GM12872 (cell line): Measurements from ENCODE around the gene P2RY2.

Experiments
- TF ChIP-seq, protein P1 (sequence below): IDR thresholded peaks from 3 replicates; pipeline ENCODE4 v1.5.1; 2011; ENCODE audit warnings: low read depth, mild to moderate bottlenecking, low read length, moderate library complexity; ENCODE audit not compliant: insufficient read depth

The P2RY2 gene

DNA sequence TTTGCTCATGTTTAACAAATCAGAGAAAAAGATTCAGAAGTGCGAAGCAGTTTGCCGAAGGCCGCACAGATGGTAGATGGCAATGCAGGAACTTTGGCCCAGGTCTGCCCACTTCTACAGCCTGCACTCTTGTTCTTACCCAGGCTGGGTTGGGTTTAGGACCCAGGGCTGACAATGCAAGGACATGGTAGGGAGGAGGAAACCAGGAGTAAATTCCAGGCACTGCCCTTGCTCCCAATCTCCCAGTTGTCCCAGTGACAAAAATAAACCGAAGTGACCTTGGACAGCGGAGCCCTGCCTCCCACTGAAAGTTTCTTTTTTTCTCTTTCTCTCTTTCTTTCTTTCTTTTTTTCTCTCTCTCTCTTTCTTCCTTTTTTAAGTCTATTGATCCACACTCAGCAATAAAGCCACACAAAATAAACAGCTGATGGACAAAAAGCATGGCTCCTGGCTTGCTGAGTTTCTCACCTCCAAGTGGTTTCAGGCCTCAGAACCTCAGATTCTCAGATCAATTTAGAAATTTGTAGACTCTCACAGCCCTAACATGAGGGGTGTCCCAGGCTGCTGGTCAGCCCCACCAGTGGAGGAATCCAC lies 42.4 kb upstream of the P2RY2 start:
- TF ChIP-seq, protein P1, sequence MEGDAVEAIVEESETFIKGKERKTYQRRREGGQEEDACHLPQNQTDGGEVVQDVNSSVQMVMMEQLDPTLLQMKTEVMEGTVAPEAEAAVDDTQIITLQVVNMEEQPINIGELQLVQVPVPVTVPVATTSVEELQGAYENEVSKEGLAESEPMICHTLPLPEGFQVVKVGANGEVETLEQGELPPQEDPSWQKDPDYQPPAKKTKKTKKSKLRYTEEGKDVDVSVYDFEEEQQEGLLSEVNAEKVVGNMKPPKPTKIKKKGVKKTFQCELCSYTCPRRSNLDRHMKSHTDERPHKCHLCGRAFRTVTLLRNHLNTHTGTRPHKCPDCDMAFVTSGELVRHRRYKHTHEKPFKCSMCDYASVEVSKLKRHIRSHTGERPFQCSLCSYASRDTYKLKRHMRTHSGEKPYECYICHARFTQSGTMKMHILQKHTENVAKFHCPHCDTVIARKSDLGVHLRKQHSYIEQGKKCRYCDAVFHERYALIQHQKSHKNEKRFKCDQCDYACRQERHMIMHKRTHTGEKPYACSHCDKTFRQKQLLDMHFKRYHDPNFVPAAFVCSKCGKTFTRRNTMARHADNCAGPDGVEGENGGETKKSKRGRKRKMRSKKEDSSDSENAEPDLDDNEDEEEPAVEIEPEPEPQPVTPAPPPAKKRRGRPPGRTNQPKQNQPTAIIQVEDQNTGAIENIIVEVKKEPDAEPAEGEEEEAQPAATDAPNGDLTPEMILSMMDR, result no peak

GRCh38 chr11:73176145-73176873 lies 41.8 kb upstream of the P2RY2 start:
- TF ChIP-seq, protein P1, result no peak

DNA sequence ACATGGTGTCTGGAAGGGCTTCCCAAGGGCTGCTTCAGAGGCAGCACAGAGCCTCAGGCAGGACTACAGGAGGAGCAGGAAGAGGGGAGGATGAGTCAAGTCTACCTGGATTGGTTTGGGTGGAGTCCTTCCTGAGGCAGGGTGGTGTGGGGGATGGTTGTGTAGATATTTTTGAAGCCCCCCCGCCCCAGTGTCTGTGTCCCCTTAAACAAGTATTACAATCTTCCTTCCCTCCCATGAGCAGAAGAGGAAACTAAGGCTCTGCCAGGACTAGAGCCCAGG lies 41.3 kb upstream of the P2RY2 start:
- TF ChIP-seq, protein P1, result no peak

- TF ChIP-seq, protein P1, result no peak
Observed at GRCh38 chr11:73177380-73177777, 40.7 kb upstream of the P2RY2 start.

- TF ChIP-seq, protein P1, result peak; percentile 86
Observed at GRCh38 chr11:73177778-73178539, 40.1 kb upstream of the P2RY2 start.

DNA sequence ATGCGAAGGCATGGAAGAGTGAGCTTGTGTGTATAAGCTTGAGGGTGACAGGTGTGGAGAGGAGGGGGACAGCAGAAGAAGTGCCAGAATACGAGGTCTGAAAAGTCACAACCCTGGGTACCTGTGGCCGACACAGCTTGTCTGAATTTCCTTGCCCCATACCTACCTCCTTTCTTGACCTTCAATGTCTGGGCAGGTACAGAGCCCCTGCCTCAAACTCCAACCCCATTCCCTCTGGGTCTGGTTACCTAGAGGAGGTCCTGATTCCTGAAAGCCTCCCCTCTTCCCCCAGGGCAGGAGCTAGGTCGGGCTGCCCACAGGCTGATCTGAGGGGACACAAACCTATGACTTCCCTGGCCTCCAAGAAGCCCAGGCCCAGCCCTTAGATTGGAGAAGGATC lies 39.4 kb upstream of the P2RY2 start:
- TF ChIP-seq, protein P1, result no peak

DNA sequence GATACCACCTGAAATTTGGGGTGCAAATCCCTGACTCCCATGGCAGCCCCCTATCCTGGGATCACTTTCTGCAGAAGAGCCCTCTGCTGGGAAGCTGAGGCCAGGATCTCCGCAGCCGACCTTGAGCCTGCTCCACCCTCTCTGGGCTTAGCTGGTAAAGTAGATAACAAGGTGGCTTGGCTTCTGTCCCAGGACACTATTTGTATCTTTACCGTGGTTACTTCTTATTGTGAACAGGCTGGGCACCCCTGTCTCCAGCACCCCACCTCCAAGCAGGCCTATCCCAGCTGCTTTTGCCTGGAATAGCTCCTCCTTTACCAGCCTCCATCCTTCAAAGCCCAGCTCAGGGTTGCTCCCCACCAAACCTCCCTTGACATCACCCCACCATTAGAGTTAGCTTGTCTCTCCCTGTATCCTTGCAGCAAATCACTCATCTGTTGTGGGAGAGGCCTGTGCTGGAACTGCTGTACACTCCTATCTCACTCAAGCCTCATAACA lies 35.2 kb upstream of the P2RY2 start:
- TF ChIP-seq, protein P1, result no peak
